Motor neuron (in vitro differentiated cells): ENCODE data around the gene ZNF423. TPM values are rescaled to one million over a fixed set of nuclear protein-coding genes. Genes with fewer than 3 reads are reported as not detected.

Experiments
- ATAC-seq, 8 experiments: fragments of 200-7000 bp; cut with Tn5 transposase; replicated peaks in 6 of 8; 2 replicates each; pipeline ENCODE4 v1.8.0; 2021; ENCODE audit warnings: mild to moderate bottlenecking in 8 of 8, moderate library complexity in 8 of 8
- H3K27ac ChIP-seq, 2 donors: fragments of 250-450 bp; sonication (Bioruptor Pico); 2 replicates each; pipeline ENCODE4 v1.9.0; 2021; ENCODE audit warnings: antibody characterized with exemption in 2 of 2, mild to moderate bottlenecking in 2 of 2, moderate library complexity in 1 of 2
- H3K4me1 ChIP-seq, 2 donors: fragments of 250-450 bp; sonication (Bioruptor Pico); replicated peaks in 1 of 2; 2 replicates each; pipeline ENCODE4 v1.6.1; 2021; ENCODE audit warnings: antibody characterized with exemption in 2 of 2, mild to moderate bottlenecking in 2 of 2, moderate library complexity in 1 of 2
- H3K4me3 ChIP-seq, 5 donors: fragments of 250-450 bp; sonication (Bioruptor Pico); 2 replicates each; pipeline ENCODE4 v1.9.0; 2021; ENCODE audit warnings: antibody characterized with exemption in 5 of 5, mild to moderate bottlenecking in 5 of 5, moderate library complexity in 4 of 5
- WGBS, 10 experiments: fragments of 450-650 bp; shearing (Covaris generic); methylation state at CpG; one replicate each; pipeline ENCODE4 v1.0.0; 2022; 5-methylcytosine and 5-hydroxymethylcytosine counted together
- in situ Hi-C, 9 experiments: fragments of 400-800 bp; cut with MboI; loops; one replicate each; pipeline ENCODE4 v1.15.0; 2021; ENCODE audit warnings: low sequenced_read_pairs in 9 of 9, low pct_unique_long_range_greater_than_20kb in 2 of 9; ENCODE audit not compliant: unreplicated experiment in 9 of 9
- total RNA-seq, 8 experiments: library from RNA; unstranded; fragments of 300-600 nt; gene quantifications; 2 replicates each; pipeline versions ENCODE4 v1.2.3 to v1.2.4, GENCODE V29; 2022

ZNF423 gene
- total RNA-seq, 8 experiments from 2014 or later = 1.1 to 31.2 (median 19.0) TPM

DNA sequence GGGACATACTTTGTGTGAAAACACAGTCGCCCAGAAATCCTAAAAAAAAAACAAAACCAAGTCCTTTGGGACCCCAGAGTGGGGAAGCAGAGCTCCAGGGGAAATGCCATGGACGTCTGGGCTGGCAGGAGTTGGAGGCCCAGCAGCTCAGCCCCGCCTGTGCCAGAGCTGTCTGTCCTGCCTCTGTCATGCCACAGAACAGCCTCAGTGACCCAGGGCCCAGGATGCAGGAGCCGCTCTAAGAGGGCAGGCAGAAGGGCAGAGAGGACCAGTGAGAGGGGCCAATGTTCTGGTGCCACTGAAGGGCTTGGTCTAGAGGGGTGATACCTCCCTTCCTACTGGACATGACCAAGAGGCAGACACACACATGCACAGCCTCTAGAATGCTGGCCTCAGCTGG, 316.2 kb downstream of the ZNF423 start:
- 0 to 100% (median 65%) methylated on average over 1 to 2 of the region's 4 CpGs; no CpG with 5 or more reads in 6 of the 10 experiments for WGBS, 10 experiments
- Histone ChIP-seq H3K27ac (no peak overlapping the region), H3K4me3 (no peak overlapping the region), H3K4me1 (peaks cover 40 to 42% of the 10 kb centered on the region in 2 donors)
- ATAC-seq = peak in 2 of 8 experiments; percentile 18 to 20
- in situ Hi-C loops = loop anchor here in 1 of 9 experiments (25.0 kb wide), 1 partner anchor 323 kb away; the partner anchor contains the start of gene ZNF423

DNA sequence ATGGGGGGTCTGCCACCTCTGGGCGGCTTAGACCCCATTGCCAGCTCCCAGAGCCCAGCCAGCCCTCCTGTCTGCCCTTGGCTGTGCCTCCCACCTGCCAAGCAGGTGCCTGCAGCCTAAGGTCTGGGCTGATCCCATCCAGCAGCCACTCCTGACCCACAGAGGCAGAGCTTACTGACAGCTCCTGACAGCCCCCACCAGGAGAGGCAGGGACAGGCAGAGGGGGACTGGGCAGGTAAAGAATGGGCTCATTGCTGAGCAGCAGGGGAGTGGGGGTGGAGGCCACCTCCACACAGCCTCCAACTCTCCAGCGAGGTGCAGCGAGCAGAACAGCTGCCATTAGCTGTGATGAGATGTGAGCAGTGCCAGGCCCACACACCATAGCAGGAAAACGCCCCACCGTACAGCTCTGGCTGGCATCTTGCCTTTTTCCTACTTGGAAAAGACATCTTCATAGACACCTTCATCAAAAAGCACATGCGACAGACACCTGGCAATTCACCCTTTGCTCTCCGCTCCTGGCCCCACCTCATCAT, 317.9 kb downstream of the ZNF423 start:
- H3K27ac ChIP-seq = no peak overlapping the region
- in situ Hi-C loops = loop anchor here in 1 of 9 experiments (25.0 kb wide), 1 partner anchor 324 kb away; the partner anchor contains the start of gene ZNF423
- 60 to 100% (median 96%) methylated on average over 1 to 4 of the region's 7 CpGs; no CpG with 5 or more reads in 6 of the 10 experiments for WGBS, 10 experiments
- H3K4me3 ChIP-seq = no peak overlapping the region
- no peak for ATAC-seq
- peaks cover 37 to 41% of the 10 kb centered on the region in 2 donors for H3K4me1 ChIP-seq

DNA sequence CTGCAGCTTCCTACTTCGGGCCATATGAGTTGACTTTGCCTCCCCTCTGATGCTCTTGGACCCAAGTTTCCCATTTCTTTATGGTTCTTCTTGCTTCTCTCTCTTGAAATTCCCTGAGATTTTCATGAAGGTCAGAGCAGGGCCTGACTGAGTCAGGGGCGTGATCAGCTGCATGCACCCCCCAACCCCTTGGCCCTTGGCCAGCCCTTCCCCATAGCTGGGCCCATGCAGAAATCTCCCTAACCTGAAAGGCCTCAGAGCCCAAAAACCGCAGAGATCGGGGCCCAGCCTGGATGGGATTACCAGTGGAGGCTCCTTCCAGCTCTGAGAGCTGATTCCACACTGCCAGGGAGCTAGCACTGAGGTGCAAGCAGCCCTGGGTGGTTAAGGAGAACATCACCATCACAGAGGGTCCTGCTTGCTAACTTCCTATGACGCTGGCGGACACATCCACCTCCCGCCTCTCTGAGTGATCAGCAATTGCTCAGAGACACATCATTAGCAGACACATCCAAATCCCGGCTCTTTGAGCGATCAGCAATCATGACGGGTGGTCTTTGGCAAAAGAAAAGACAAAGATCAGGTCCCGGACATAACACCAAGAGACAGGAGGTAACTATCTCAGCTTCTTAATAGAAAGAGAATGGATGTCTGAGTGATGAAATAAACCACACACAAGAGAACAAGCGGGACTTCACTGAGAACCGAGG, 320.9 kb downstream of the ZNF423 start:
- H3K4me1 ChIP-seq = peaks cover 46 to 57% of the 10 kb centered on the region in 2 donors
- in situ Hi-C loops = loop anchor here in 1 of 9 experiments (25.0 kb wide), 1 partner anchor 327 kb away; the partner anchor contains the start of gene ZNF423
- WGBS, 10 experiments = 67 to 100% (median 80%) methylated on average over 1 to 6 of the region's 13 CpGs; no CpG with 5 or more reads in 2 of the 10 experiments
- no peak overlapping the region for H3K27ac ChIP-seq
- H3K4me3 ChIP-seq = no peak overlapping the region
- ATAC-seq = no peak

DNA sequence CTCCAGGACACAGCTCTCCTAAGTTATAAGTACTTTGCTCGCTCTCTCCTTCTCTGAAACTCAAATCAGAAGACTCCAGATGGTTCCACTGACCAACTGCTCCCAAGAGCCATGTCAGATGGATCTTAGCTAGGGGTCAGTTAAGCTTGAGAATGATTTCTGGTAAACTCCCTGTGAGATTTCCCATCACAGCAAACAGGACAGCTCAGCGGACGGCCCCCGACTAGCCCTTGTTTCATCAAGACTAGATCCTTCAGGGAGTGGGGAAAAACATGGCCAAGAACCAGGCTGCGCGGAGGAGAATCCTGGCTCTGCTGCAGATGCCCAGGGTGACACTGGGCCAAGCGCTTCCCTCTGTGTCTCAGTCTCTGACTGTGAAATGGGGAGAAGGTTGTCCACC, 322.5 kb downstream of the ZNF423 start:
- no peak for ATAC-seq
- in situ Hi-C loops = loop anchor here in 1 of 9 experiments (25.0 kb wide), 1 partner anchor 329 kb away; the partner anchor contains the start of gene ZNF423
- H3K4me1 ChIP-seq = peaks cover 54 to 72% of the 10 kb centered on the region in 2 donors
- 83 to 100% (median 93%) methylated on average over 1 to 3 of the region's 7 CpGs; no CpG with 5 or more reads in 7 of the 10 experiments for WGBS, 10 experiments
- peak overlapping the region in 1 of 2 donors; percentile 32 for H3K27ac ChIP-seq
- H3K4me3 ChIP-seq = no peak overlapping the region

DNA sequence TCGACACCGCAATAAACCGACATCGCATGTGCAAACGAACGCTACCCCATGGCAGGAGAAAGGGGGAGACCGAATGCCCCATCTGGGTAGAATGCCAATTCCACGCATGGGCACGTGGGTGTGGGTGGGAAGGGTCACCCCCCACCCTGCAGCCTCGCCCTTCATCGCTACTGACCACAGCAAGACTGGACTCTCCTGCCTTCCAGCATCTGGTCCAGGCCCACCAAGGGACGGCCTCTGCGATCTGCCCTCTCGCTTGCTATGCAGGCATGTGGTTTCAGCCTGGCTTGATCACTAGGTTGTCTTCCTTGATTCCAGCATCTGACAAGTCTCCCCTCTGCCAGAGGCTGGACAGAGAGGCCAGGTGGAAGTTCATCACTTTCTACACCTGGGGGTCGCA, 323.0 kb downstream of the ZNF423 start:
- in situ Hi-C loops = loop anchor here in 1 of 9 experiments (25.0 kb wide), 1 partner anchor 329 kb away; the partner anchor contains the start of gene ZNF423
- ATAC-seq = no peak
- Histone ChIP-seq H3K27ac (peak overlapping the region; percentile 32 to 90), H3K4me3 (no peak overlapping the region), H3K4me1 (peaks cover 58 to 74% of the 10 kb centered on the region in 2 donors)
- WGBS, 10 experiments = 77 to 94% (median 85%) methylated on average over 2 to 9 of the region's 15 CpGs; no CpG with 5 or more reads in 4 of the 10 experiments

DNA sequence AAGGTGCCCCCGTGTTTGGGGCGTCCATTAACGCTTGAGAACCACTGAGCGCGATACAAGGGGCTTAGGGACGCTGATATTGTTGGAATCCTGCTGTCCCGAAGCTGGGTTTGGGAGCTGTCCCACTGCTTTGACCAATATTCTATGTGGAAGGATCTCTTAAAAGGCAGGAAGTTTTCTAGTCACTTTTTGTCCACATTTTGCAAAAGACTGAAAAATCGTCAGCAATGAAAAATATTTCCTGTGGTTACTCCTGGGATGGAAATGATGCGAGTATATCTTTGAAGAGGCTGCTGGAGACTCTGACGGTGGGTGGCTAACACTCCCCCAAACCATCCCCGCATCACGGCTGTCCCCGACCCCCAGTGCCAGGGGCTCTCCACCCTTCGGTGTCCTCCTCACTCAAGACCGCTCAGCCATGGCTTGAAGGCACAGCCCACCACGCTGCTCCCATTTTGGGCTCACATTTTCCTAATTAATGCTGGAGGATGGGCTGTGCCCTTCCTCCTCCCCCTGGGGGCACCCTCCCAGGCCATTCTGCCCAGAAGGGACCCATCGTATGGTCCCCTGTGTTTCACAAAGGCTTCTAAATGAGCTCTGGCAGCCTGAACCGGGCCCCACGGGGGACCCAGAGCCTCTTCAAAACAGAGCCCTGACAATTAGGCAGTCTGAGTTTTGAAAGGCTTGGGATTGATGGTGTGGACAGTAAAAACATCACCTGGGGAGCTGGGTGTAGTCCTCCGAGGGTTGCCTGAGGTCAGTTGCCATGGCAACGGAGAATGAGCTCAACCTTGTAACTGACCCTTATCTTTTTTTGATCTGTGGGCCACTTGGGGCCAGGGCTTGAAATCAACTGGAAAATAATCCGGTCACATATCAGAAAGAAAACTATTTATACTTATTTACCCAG, 323.7 kb downstream of the ZNF423 start:
- Histone ChIP-seq H3K4me3 (no peak overlapping the region), H3K27ac (peak overlapping the region; percentile 70 to 90), H3K4me1 (peaks cover 63 to 81% of the 10 kb centered on the region in 2 donors)
- ATAC-seq = peak in 4 of 8 experiments; percentile 2 to 15 (median 4)
- 26 to 90% (median 63%) methylated on average over 1 to 8 of the region's 22 CpGs; no CpG with 5 or more reads in 2 of the 10 experiments for WGBS, 10 experiments
- in situ Hi-C loops = loop anchor here in 1 of 9 experiments (25.0 kb wide), 1 partner anchor 330 kb away; the partner anchor contains the start of gene ZNF423

DNA sequence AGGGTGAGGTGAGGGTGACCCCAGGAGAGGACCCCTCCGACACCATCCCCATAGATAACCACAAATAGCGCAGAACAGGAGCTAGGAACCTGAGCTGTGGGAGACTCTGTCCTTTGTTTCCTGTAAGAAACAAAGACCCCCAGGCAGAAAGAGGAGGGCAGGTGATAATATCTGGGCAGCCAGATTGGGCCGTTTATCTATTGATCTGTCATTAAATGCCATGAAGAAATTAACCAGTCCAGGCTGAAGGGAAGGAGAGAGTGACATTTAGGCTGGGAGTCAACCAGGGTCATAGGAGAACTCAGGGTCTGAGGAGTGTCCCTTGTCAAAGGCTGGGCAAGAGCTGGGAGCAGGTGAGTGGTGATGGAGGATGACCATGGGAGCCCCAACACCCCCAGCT, 324.5 kb downstream of the ZNF423 start:
- WGBS, 10 experiments = 57 to 100% (median 83%) methylated on average over 1 to 3 of the region's 3 CpGs; no CpG with 5 or more reads in 5 of the 10 experiments
- in situ Hi-C loops = loop anchor here in 1 of 9 experiments (25.0 kb wide), 1 partner anchor 331 kb away; the partner anchor contains the start of gene ZNF423
- no peak overlapping the region for H3K4me3 ChIP-seq

DNA sequence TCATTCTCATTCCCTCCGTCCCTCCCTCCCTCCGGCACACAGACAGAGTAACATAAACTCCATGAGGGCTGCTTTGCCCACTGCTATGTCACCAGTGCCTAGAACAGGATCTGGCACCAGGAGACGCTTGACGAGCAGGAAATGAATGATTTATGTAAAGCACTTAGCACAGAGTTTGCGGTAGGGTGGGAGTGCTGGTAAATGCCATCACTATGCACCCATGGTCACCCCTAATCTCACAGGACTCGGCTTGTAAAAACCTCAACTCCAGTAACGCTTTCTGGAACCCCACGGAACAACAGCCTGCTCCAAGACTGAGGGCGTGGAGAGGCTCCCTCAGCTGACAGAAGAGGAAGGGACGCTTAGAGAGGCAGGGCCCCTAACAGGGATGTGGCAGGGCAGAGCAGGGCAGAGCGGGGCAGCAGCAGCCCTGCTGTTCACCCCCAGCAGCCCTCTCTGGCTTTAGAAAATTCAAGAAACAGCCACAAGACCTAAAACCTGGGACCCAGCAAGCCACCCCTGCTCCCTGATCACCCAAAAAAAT, 325.4 kb downstream of the ZNF423 start:
- 43 to 100% (median 80%) methylated on average over 1 to 7 of the region's 11 CpGs; no CpG with 5 or more reads in 3 of the 10 experiments for WGBS, 10 experiments
- peaks cover 66 to 75% of the 10 kb centered on the region in 2 donors for H3K4me1 ChIP-seq
- in situ Hi-C loops = loop anchor here in 1 of 9 experiments (25.0 kb wide), 1 partner anchor 332 kb away; the partner anchor contains the start of gene ZNF423
- H3K4me3 ChIP-seq = no peak overlapping the region
- H3K27ac ChIP-seq = peak overlapping the region; percentile 14 to 90
- peak in 1 of 8 experiments; percentile 10 for ATAC-seq

More for the DNA sequence above, 324.5 kb downstream of the ZNF423 start:
- Histone ChIP-seq H3K27ac (peak overlapping the region; percentile 1 to 90), H3K4me1 (peaks cover 66 to 84% of the 10 kb centered on the region in 2 donors)
- ATAC-seq = no peak

DNA sequence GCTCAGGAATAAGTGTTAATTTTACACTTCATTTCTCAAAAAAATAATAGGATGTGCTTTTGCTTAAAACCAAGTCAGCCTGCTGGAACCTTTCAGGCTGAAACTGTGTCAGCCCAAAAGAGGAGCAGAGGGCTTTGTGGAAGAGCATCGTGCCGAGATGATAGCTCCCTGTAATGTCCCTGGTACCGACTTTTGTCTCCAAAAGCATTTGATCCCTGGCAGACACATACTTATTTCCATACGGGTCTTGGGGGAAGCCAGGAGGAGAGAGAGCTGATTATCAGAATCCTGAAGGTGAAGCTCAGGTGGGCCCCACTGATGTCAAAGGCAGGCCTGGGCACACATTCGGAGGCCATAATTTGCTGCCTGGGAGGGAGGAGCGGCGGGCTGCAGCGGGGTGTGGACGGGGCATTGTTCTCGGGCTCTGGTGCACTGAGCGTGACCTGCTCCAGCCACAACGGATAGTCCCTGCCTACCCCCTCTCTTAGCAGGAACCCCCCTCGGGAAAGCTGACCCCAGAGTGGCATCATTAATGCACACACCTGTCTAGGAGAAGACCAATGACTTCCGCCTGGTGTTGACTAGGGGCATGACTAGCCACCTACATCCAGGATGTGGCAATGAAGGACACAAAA, 326.4 kb downstream of the ZNF423 start:
- in situ Hi-C loops = loop anchor here in 1 of 9 experiments (25.0 kb wide), 1 partner anchor 333 kb away; the partner anchor contains the start of gene ZNF423
- Histone ChIP-seq H3K4me3 (peak overlapping the region in 1 of 5 donors; percentile 26), H3K27ac (peak overlapping the region; percentile 87 to 90), H3K4me1 (peaks cover 66% of the 10 kb centered on the region in 2 donors)
- 0 to 80% (median 17%) methylated on average over 2 to 7 of the region's 14 CpGs; no CpG with 5 or more reads in 3 of the 10 experiments for WGBS, 10 experiments
- ATAC-seq = no peak

DNA sequence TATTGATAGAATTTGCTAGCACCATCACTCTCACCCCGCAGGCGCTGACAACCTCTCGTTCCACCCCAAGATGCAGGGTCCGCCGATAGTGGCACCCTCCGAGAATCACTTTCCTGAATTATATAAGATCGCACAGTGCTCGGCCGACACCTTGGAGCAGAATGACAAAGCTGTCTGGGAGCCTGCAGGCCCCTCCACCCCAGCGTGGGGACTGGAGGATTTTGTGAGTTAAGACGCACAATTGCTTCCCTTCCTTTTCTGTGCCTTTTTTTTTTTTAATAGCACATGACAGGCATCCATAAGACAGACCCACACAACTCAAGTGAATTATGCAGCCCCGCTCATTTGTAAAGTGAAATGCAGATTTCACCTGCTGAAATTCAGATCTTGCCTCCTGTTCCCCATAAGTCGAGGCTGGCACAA, 327.0 kb downstream of the ZNF423 start:
- 0 to 60% (median 17%) methylated on average over 2 to 9 of the region's 13 CpGs; no CpG with 5 or more reads in 1 of the 10 experiments for WGBS, 10 experiments
- Histone ChIP-seq H3K4me1 (peaks cover 66% of the 10 kb centered on the region in 2 donors), H3K4me3 (peak overlapping the region in 4 of 5 donors; percentile 1 to 26 (median 20)), H3K27ac (peak overlapping the region; percentile 87 to 90)
- no peak for ATAC-seq
- in situ Hi-C loops = loop anchor here in 1 of 9 experiments (25.0 kb wide), 1 partner anchor 333 kb away; the partner anchor contains the start of gene ZNF423
